Endothelial cell of umbilical vein (primary cell): ENCODE data around the gene OR51D1. TPM values are rescaled to one million over a fixed set of nuclear protein-coding genes. Genes with fewer than 3 reads are reported as not detected.

Experiments used
- BruUV-seq: library from RNA; stranded (reverse); fragments of 400-500 nt; replicated peaks from 2 replicates; lab custom pipeline; 2021; lab: Mats Ljungman, UMichigan
- CTCF ChIA-PET: fragments of 300-600, 350-600 bp; sonication (Branson Sonifier 250); formaldehyde crosslinking; loops from one replicate; lab custom pipeline; 2021; ENCODE audit warnings: antibody characterized with exemption, inconsistent platforms; lab: Charles Lee
- POLR2A ChIA-PET: fragments of 300-600, 350-600 bp; sonication (Branson Sonifier 250); formaldehyde crosslinking; loops from one replicate; lab custom pipeline; 2021; ENCODE audit warnings: antibody characterized with exemption, inconsistent platforms; lab: Charles Lee
- DNase-seq: peaks from one replicate; pipeline ENCODE4 v3.0.0-alpha.2; 2011; ENCODE audit warnings: low read depth, low spot score
- FAIRE-seq: peaks from 2 replicates; lab custom pipeline; 2011; peaks lifted over from hg19 to GRCh38; lab: Jason Lieb, UNC
- H2AFZ ChIP-seq: 2 replicates; pipeline ENCODE4 v1.6.0; 2012; ENCODE audit warnings: low read depth, low read length, control low read depth, inconsistent platforms
- H3K27ac ChIP-seq: 2 replicates; pipeline ENCODE4 v1.5.1; 2011; ENCODE audit warnings: low read depth, mild to moderate bottlenecking, control low read depth, low read length, moderate library complexity; ENCODE audit not compliant: insufficient read depth
- H3K27me3 ChIP-seq, 2 experiments: 2 replicates each; pipeline versions ENCODE4 v1.6.0 to v1.6.1; 2011; ENCODE audit warnings: low read length in 2 of 2, mixed read lengths in 1 of 2; ENCODE audit not compliant: control insufficient read depth in 2 of 2, insufficient read depth in 2 of 2
- H3K36me3 ChIP-seq, 2 experiments: 2 replicates in 1 of 2; 3 replicates in 1 of 2; pipeline ENCODE4 v1.5.1; 2011; ENCODE audit warnings: low read length in 2 of 2, mild to moderate bottlenecking in 1 of 2, moderate library complexity in 1 of 2; ENCODE audit not compliant: control insufficient read depth in 2 of 2, insufficient read depth in 2 of 2; ENCODE audit errors: extremely low read depth in 1 of 2
- H3K4me1 ChIP-seq: 3 replicates; pipeline ENCODE4 v1.5.1; 2011; ENCODE audit warnings: mild to moderate bottlenecking, low read length; ENCODE audit not compliant: control insufficient read depth, insufficient read depth; ENCODE audit errors: extremely low read depth
- H3K4me2 ChIP-seq: 2 replicates; pipeline ENCODE4 v1.6.1; 2011; ENCODE audit warnings: low read length, control low read depth, mixed read lengths; ENCODE audit not compliant: insufficient read depth
- H3K4me3 ChIP-seq, 3 experiments: fragments of 200-600 bp in 1 of 3; sonication (generic), shearing (Covaris generic) in 1 of 3; replicated peaks in 1 of 3; 2 replicates each; pipeline ENCODE4 v1.5.1; 2011 to 2016; ENCODE audit warnings: control low read depth in 3 of 3, low read length in 3 of 3, mild to moderate bottlenecking in 2 of 3, inconsistent platforms in 1 of 3, low read depth in 1 of 3, moderate library complexity in 1 of 3; ENCODE audit not compliant: insufficient read depth in 1 of 3
- H3K79me2 ChIP-seq: 2 replicates; pipeline ENCODE4 v1.6.0; 2012; ENCODE audit warnings: low read length, inconsistent platforms; ENCODE audit not compliant: control insufficient read depth, insufficient read depth
- H3K9ac ChIP-seq: replicated peaks from 2 replicates; pipeline ENCODE3; 2011; ENCODE audit warnings: low read length, control low read depth; ENCODE audit not compliant: insufficient read depth; ENCODE audit errors: extremely low read depth
- H3K9me1 ChIP-seq: replicated peaks from 3 replicates; pipeline ENCODE4 v1.6.0; 2011; ENCODE audit warnings: mild to moderate bottlenecking, low read length; ENCODE audit not compliant: control insufficient read depth, insufficient read depth; ENCODE audit errors: extremely low read depth
- H3K9me3 ChIP-seq: replicated peaks from 2 replicates; pipeline ENCODE4 v1.5.1; 2012; ENCODE audit warnings: low read length, inconsistent platforms; ENCODE audit not compliant: control insufficient read depth, insufficient read depth
- H4K20me1 ChIP-seq: replicated peaks from 2 replicates; pipeline ENCODE3; 2011; ENCODE audit warnings: mild to moderate bottlenecking, low read length; ENCODE audit not compliant: control insufficient read depth, insufficient read depth; ENCODE audit errors: extremely low read depth
- EZH2 ChIP-seq: IDR thresholded peaks from 2 replicates; pipeline ENCODE4 v1.6.1; 2012; ENCODE audit warnings: borderline replicate concordance, low read depth, mild to moderate bottlenecking, moderate library complexity, low read length, inconsistent platforms; ENCODE audit not compliant: severe bottlenecking
- FOS ChIP-seq: IDR thresholded peaks from 2 replicates; pipeline ENCODE4 v1.6.1; 2011; ENCODE audit warnings: mild to moderate bottlenecking, low read length, moderate library complexity, borderline replicate concordance; ENCODE audit not compliant: insufficient read depth
- GATA2 ChIP-seq: IDR thresholded peaks from 2 replicates; pipeline ENCODE4 v1.7.0; 2011; ENCODE audit warnings: low read depth, mild to moderate bottlenecking, moderate library complexity, mixed read lengths, low read length; ENCODE audit not compliant: insufficient read length, insufficient read depth
- JUN ChIP-seq: IDR thresholded peaks from 2 replicates; pipeline ENCODE4 v1.6.1; 2011; ENCODE audit warnings: borderline replicate concordance, low read depth; ENCODE audit not compliant: insufficient read length, insufficient read depth
- MYC ChIP-seq: IDR thresholded peaks from one replicate; pipeline ENCODE4 v1.6.1; 2011; ENCODE audit warnings: mild to moderate bottlenecking, low read depth, low read length
- POLR2A ChIP-seq: IDR thresholded peaks from 2 replicates; pipeline ENCODE4 v1.6.1; 2012; ENCODE audit warnings: low read depth, mild to moderate bottlenecking, control low read depth, low read length
- POLR2AphosphoS5 ChIP-seq: IDR thresholded peaks from 2 replicates; pipeline ENCODE4 v1.6.1; 2012; ENCODE audit warnings: low read depth, mild to moderate bottlenecking, control low read depth, low read length, moderate library complexity; ENCODE audit not compliant: insufficient read depth
- dilution Hi-C: fragments of 300-500 bp; cut with MboI; formaldehyde crosslinking; loops from one replicate; pipeline ENCODE4 v1.15.0; 2019; ENCODE audit warnings: low sequenced_read_pairs; ENCODE audit not compliant: extremely low pct_ligation_motif_present
- intact Hi-C: fragments of 100-400 bp; cut with micrococcal nuclease; formaldehyde crosslinking; loops from one replicate; pipeline ENCODE4 v1.10.0; 2022
- polyA plus RNA-seq, 4 experiments: library from polyadenylated mRNA; depleted of rRNA in 3 of 4; stranded (reverse) in 3 of 4; unstranded in 1 of 4; fragments of >200 nt; gene quantifications; 2 replicates each; pipeline versions ENCODE4 v1.2.1 to v1.2.3, GENCODE V29; 2011 to 2012; ENCODE audit warnings: missing spikeins in 1 of 4
- total RNA-seq: library from RNA; stranded (reverse); gene quantifications from 2 replicates; pipeline ENCODE4 v1.2.3, GENCODE V29; 2021
- TF ChIP-seq, protein P1 (sequence below), 2 donors: IDR thresholded peaks; 1 replicate in 1 of 2; 2 replicates in 1 of 2; pipeline ENCODE4 v1.5.1; 2011; ENCODE audit warnings: low read length in 2 of 2, mild to moderate bottlenecking in 2 of 2, moderate library complexity in 2 of 2, control low read depth in 1 of 2, inconsistent platforms in 1 of 2, low read depth in 1 of 2; ENCODE audit not compliant: insufficient read depth in 1 of 2; ENCODE audit errors: extremely low read depth in 1 of 2
- TF ChIP-seq, protein P2 (sequence below): IDR thresholded peaks from 2 replicates; pipeline ENCODE4 v1.6.1; 2011; ENCODE audit not compliant: insufficient read depth, insufficient read length

The OR51D1 gene
- total and polyA plus RNA-seq, 2 donors (not counting 3 experiments of a cell fraction or from before 2014, with no cell fraction given) = not detected

DNA sequence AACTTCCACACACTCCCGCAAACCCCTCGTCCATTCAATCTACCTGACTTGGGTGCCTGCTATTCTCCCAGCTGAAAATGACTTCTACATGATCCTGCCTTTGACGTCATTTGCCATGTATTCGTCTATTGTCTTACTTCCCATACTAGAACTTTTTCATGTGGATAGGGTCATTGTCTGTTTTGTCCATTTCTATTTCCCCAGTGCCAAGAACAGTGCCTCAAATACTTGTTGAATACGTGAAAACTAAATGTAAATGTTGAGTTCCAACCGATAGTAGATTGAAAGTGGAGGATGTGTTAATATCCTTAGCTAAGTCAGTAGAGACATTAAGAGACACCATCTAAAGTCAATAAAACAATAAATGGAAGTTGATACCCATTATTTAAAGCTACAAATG lies 30.2 kb upstream of the OR51D1 start:
- Histone ChIP-seq H3K4me3 (peak overlapping the region; percentile 59 to 93 (median 88)), H3K36me3 (peaks cover 3 to 8% of the 10 kb centered on the region in 2 experiments), H3K27me3 (no peaks in the 10 kb centered on the region), H3K79me2 (no peaks in the 10 kb centered on the region), H4K20me1 (no peaks in the 10 kb centered on the region), H3K9ac (peak overlapping the region; percentile 95), H3K27ac (peak overlapping the region; percentile 83), H2AFZ (peak overlapping the region; percentile 97), H3K9me3 (no peaks in the 10 kb centered on the region), H3K4me2 (peak overlapping the region; percentile 97), H3K4me1 (peaks cover 10% of the 10 kb centered on the region), H3K9me1 (no peaks in the 10 kb centered on the region)
- dilution Hi-C loops (no loop called here), intact Hi-C loops (loop anchor here (5.0 to 10.0 kb wide), 3 partner anchors 125 to 1628 kb away; partner anchors contain the start of genes CNGA4, FHIP1B, OR52K1 and TRIM21)
- BruUV-seq = no TSS peak
- TF ChIP-seq, protein P1, sequence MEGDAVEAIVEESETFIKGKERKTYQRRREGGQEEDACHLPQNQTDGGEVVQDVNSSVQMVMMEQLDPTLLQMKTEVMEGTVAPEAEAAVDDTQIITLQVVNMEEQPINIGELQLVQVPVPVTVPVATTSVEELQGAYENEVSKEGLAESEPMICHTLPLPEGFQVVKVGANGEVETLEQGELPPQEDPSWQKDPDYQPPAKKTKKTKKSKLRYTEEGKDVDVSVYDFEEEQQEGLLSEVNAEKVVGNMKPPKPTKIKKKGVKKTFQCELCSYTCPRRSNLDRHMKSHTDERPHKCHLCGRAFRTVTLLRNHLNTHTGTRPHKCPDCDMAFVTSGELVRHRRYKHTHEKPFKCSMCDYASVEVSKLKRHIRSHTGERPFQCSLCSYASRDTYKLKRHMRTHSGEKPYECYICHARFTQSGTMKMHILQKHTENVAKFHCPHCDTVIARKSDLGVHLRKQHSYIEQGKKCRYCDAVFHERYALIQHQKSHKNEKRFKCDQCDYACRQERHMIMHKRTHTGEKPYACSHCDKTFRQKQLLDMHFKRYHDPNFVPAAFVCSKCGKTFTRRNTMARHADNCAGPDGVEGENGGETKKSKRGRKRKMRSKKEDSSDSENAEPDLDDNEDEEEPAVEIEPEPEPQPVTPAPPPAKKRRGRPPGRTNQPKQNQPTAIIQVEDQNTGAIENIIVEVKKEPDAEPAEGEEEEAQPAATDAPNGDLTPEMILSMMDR (IDR thresholded peaks at IDR 0.05; ENCODE audit: extremely low read depth in 1 of 2, insufficient read depth in 1 of 2, low read depth in 1 of 2, low read length in 2 of 2) = no peak
- TF ChIP-seq FOS (no peak), GATA2 (no peak), JUN (no peak), POLR2A (no peak), MYC (no peak), EZH2 (no peak), POLR2AphosphoS5 (no peak)
- TF ChIP-seq, protein P2, sequence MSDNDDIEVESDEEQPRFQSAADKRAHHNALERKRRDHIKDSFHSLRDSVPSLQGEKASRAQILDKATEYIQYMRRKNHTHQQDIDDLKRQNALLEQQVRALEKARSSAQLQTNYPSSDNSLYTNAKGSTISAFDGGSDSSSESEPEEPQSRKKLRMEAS = no peak
- DNase-seq (peak; percentile 50), FAIRE-seq (no peak)
- ChIA-PET CTCF (interaction anchor here (1.2 to 4.5 kb wide), 4 partner anchors 30 to 425 kb away, joined by 3 to 19 read pairs (median 6); partner anchors contain the start of gene OR51D1), POLR2A (no interaction called here)
